ENCODE data around the gene RPS2. TPM values are rescaled to one million over a fixed set of nuclear protein-coding genes. Genes with fewer than 3 reads are reported as not detected.

Gene RPS2
- total and polyA plus RNA-seq, 8 donors = 1,832 to 2,607 (median 2,226) TPM

GRCh38 chr16:1992704-1993317 lies 28.2 kb upstream of the RPS2 start:
- Histone ChIP-seq H3K27ac (no peak overlapping the region), H3K27me3 (peaks cover 29 to 41% of the 10 kb centered on the region in 2 donors), H3K4me1 (peaks cover 17 to 37% of the 10 kb centered on the region in 2 donors), H3K36me3 (peaks cover 0 to 10% of the 10 kb centered on the region in 2 donors), H3K9me3 (peaks cover 0 to 5% of the 10 kb centered on the region in 2 donors), H3K4me3 (peak overlapping the region in 1 of 2 donors; percentile 46)
- intact Hi-C loops (cut with DNase I) = no loop called here
- no peak for TF ChIP-seq CTCF (IDR thresholded peaks at IDR 0.05)
- DNase-seq = no peak
- no peak for ATAC-seq

GRCh38 chr16:1991948-1992703 lies 27.5 kb upstream of the RPS2 start:
- ATAC-seq (peak; percentile 89), DNase-seq (peak in 3 of 4 donors; percentile 87 to 99 (median 97))
- TF ChIP-seq CTCF (IDR thresholded peaks at IDR 0.05) = no peak
- intact Hi-C loops (cut with DNase I) = no loop called here
- Histone ChIP-seq H3K27me3 (peaks cover 29 to 41% of the 10 kb centered on the region in 2 donors), H3K4me3 (peak overlapping the region; percentile 38 to 46), H3K36me3 (peaks cover 0 to 5% of the 10 kb centered on the region in 2 donors), H3K27ac (peak overlapping the region in 1 of 2 donors; percentile 66), H3K9me3 (peaks cover 0 to 5% of the 10 kb centered on the region in 2 donors), H3K4me1 (peaks cover 17 to 37% of the 10 kb centered on the region in 2 donors)

GRCh38 chr16:1991588-1991947 lies 26.9 kb upstream of the RPS2 start:
- H3K36me3 ChIP-seq = peaks cover 0 to 8% of the 10 kb centered on the region in 2 donors
- H3K4me3 ChIP-seq = peak overlapping the region; percentile 38 to 46
- peaks cover 17 to 37% of the 10 kb centered on the region in 2 donors for H3K4me1 ChIP-seq
- peaks cover 0 to 5% of the 10 kb centered on the region in 2 donors for H3K9me3 ChIP-seq
- peak overlapping the region in 1 of 2 donors; percentile 66 for H3K27ac ChIP-seq
- no peak for DNase-seq
- H3K27me3 ChIP-seq = peaks cover 29 to 41% of the 10 kb centered on the region in 2 donors
- no peak for TF ChIP-seq CTCF (IDR thresholded peaks at IDR 0.05)
- ATAC-seq = no peak
- intact Hi-C loops (cut with DNase I) = no loop called here

GRCh38 chr16:1991135-1991551 lies 26.5 kb upstream of the RPS2 start:
- H3K27me3 ChIP-seq = peaks cover 29 to 41% of the 10 kb centered on the region in 2 donors
- DNase-seq (peak in 1 of 4 donors; percentile 79), ATAC-seq (peak; percentile 2)
- TF ChIP-seq CTCF (IDR thresholded peaks at IDR 0.05) = no peak
- no peak overlapping the region for H3K27ac ChIP-seq
- peaks cover 0 to 5% of the 10 kb centered on the region in 2 donors for H3K9me3 ChIP-seq
- intact Hi-C loops (cut with DNase I) = no loop called here
- peaks cover 0 to 13% of the 10 kb centered on the region in 2 donors for H3K36me3 ChIP-seq
- H3K4me1 ChIP-seq = peaks cover 17 to 37% of the 10 kb centered on the region in 2 donors
- H3K4me3 ChIP-seq = peak overlapping the region in 1 of 2 donors; percentile 46
